Measurements from ENCODE around the gene KLF13.

Gene KLF13

DNA sequence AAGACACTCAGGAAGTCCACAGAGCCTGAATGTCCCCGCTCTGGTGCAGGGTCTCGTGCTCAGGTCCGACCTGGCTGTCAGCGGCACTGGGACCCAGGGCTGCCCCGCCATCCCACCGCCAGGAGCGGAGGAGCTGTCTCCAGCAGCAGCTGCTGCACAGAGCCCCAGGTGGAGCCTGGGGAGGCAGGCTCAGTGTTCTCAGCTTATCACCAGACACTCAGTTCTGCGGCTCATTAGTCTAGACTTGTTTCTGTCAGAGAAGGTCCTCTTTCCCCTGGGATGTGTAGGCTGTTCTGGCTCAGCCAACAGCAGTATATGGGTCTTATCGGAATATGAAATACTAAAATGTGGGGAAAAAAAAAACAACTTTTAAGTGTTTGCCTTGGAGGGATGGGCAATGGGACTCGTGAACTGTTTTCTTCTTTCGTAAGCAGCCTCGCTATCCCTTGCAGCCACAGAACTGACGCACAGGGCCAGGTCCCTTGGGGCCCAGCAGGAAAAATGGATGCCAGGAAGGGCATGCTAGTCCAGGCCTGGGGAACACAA lies 75.9 kb downstream of the KLF13 start:
- H3K27me3 ChIP-seq (ENCODE audit: control insufficient read depth, low read length), result no peaks in the 10 kb centered on the region
- H3K9me3 ChIP-seq (ENCODE audit: control insufficient read depth, insufficient read depth, low read length), result peaks cover 7% of the 10 kb centered on the region; the same call in 1 of the 2 replicates
- H3K27ac ChIP-seq (ENCODE audit: low read depth, low read length), result no peak overlapping the region
- H3K4me1 ChIP-seq (ENCODE audit: control insufficient read depth, low read length), result peaks cover 7% of the 10 kb centered on the region
- no peak for TF ChIP-seq EZH2phosphoT487 (IDR thresholded peaks at IDR 0.05; ENCODE audit: borderline replicate concordance, low read length)
- TF ChIP-seq, protein P1, sequence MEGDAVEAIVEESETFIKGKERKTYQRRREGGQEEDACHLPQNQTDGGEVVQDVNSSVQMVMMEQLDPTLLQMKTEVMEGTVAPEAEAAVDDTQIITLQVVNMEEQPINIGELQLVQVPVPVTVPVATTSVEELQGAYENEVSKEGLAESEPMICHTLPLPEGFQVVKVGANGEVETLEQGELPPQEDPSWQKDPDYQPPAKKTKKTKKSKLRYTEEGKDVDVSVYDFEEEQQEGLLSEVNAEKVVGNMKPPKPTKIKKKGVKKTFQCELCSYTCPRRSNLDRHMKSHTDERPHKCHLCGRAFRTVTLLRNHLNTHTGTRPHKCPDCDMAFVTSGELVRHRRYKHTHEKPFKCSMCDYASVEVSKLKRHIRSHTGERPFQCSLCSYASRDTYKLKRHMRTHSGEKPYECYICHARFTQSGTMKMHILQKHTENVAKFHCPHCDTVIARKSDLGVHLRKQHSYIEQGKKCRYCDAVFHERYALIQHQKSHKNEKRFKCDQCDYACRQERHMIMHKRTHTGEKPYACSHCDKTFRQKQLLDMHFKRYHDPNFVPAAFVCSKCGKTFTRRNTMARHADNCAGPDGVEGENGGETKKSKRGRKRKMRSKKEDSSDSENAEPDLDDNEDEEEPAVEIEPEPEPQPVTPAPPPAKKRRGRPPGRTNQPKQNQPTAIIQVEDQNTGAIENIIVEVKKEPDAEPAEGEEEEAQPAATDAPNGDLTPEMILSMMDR (IDR thresholded peaks at IDR 0.05; ENCODE audit: low read depth, low read length, poor library complexity, severe bottlenecking), result no peak
- H3F3A ChIP-seq (ENCODE audit: control insufficient read depth, insufficient read depth), result no peaks in the 10 kb centered on the region
- H4K20me1 ChIP-seq (ENCODE audit: control insufficient read depth, insufficient read depth, low read depth, low read length), result no peaks in the 10 kb centered on the region
- H3K36me3 ChIP-seq (ENCODE audit: control insufficient read depth, low read length), result no peaks in the 10 kb centered on the region
- H3K79me2 ChIP-seq (ENCODE audit: control insufficient read depth, low read length), result no peaks in the 10 kb centered on the region
- no peaks in the 10 kb centered on the region for H3K9me2 ChIP-seq (replicated peaks; ENCODE audit: control insufficient read depth, low read length)
- no peak overlapping the region for H3K4me2 ChIP-seq (ENCODE audit: low read length)
- no peak overlapping the region for H3K4me3 ChIP-seq (ENCODE audit: low read length)

DNA sequence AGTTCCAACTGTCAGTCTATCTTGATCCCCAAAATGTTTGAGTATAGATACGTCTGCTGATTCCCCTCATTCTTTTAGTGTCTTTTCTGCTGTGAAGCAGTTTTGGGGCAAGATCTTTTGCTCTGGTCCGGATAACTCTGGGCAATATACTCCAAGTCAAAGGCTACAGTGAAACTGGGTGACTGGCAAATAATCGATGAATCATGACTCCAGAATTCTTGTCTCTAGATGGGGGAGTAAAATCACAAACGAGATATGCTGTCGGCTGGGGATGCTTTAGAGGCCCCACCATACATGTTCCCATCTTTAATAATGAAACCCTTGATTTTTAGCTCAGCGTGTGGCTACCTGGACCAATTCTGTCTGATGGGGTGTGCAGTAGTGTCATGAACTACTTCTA lies 76.5 kb downstream of the KLF13 start:
- H3K79me2 ChIP-seq (ENCODE audit: control insufficient read depth, low read length), result no peaks in the 10 kb centered on the region
- no peaks in the 10 kb centered on the region for H4K20me1 ChIP-seq (ENCODE audit: control insufficient read depth, insufficient read depth, low read depth, low read length)
- no peak overlapping the region for H3K4me3 ChIP-seq (ENCODE audit: low read length)
- no peak overlapping the region for H3K4me2 ChIP-seq (ENCODE audit: low read length)
- no peaks in the 10 kb centered on the region for H3K9me2 ChIP-seq (replicated peaks; ENCODE audit: control insufficient read depth, low read length)
- H3F3A ChIP-seq (ENCODE audit: control insufficient read depth, insufficient read depth), result no peaks in the 10 kb centered on the region
- 0 out of 2 replicates have a peak, but pooled peaks cover 4% of the 10 kb centered on the region for H3K4me1 ChIP-seq (ENCODE audit: control insufficient read depth, low read length)
- TF ChIP-seq, protein P1 (IDR thresholded peaks at IDR 0.05; ENCODE audit: low read depth, low read length, poor library complexity, severe bottlenecking), result no peak
- no peak for TF ChIP-seq EZH2phosphoT487 (IDR thresholded peaks at IDR 0.05; ENCODE audit: borderline replicate concordance, low read length)
- H3K27me3 ChIP-seq (ENCODE audit: control insufficient read depth, low read length), result no peaks in the 10 kb centered on the region
- H3K36me3 ChIP-seq (ENCODE audit: control insufficient read depth, low read length), result no peaks in the 10 kb centered on the region
- H3K27ac ChIP-seq (ENCODE audit: low read depth, low read length), result no peak overlapping the region
- peaks cover 7% of the 10 kb centered on the region for H3K9me3 ChIP-seq (ENCODE audit: control insufficient read depth, insufficient read depth, low read length)

DNA sequence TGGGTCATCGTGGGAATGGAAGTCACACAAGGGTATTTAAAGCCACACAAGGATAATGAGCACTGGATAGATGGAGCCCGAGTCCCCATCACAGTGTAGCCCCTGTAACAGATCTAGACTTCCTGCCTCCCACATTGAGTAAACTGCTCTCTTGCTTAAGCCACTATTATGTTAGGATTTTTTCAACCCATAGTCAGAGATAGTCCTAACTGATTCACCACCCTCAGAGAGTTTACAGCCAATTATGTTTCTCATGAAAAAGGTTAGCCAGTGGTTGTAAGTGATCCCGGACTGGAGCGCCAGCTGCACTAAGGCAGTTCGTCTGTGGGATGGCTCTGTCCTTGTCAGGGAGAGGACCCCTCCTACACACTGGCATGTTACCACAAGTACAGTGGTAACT lies 77.0 kb downstream of the KLF13 start:
- no peak overlapping the region for H3K4me3 ChIP-seq (ENCODE audit: low read length)
- no peaks in the 10 kb centered on the region for H4K20me1 ChIP-seq (ENCODE audit: control insufficient read depth, insufficient read depth, low read depth, low read length)
- peaks cover 11% of the 10 kb centered on the region for H3K9me3 ChIP-seq (ENCODE audit: control insufficient read depth, insufficient read depth, low read length)
- TF ChIP-seq EZH2phosphoT487 (IDR thresholded peaks at IDR 0.05; ENCODE audit: borderline replicate concordance, low read length), result no peak
- TF ChIP-seq, protein P1 (IDR thresholded peaks at IDR 0.05; ENCODE audit: low read depth, low read length, poor library complexity, severe bottlenecking), result no peak
- H3K27me3 ChIP-seq (ENCODE audit: control insufficient read depth, low read length), result no peaks in the 10 kb centered on the region
- no peak overlapping the region for H3K27ac ChIP-seq (ENCODE audit: low read depth, low read length)
- no peaks in the 10 kb centered on the region for H3F3A ChIP-seq (ENCODE audit: control insufficient read depth, insufficient read depth)
- H3K4me1 ChIP-seq (ENCODE audit: control insufficient read depth, low read length), result 0 out of 2 replicates have a peak, but pooled peaks cover 4% of the 10 kb centered on the region
- H3K36me3 ChIP-seq (ENCODE audit: control insufficient read depth, low read length), result no peaks in the 10 kb centered on the region
- no peak overlapping the region for H3K4me2 ChIP-seq (ENCODE audit: low read length)
- no peaks in the 10 kb centered on the region for H3K79me2 ChIP-seq (ENCODE audit: control insufficient read depth, low read length)
- no peaks in the 10 kb centered on the region for H3K9me2 ChIP-seq (replicated peaks; ENCODE audit: control insufficient read depth, low read length)
